ENCODE results near the gene SPOCK2.

DNA sequence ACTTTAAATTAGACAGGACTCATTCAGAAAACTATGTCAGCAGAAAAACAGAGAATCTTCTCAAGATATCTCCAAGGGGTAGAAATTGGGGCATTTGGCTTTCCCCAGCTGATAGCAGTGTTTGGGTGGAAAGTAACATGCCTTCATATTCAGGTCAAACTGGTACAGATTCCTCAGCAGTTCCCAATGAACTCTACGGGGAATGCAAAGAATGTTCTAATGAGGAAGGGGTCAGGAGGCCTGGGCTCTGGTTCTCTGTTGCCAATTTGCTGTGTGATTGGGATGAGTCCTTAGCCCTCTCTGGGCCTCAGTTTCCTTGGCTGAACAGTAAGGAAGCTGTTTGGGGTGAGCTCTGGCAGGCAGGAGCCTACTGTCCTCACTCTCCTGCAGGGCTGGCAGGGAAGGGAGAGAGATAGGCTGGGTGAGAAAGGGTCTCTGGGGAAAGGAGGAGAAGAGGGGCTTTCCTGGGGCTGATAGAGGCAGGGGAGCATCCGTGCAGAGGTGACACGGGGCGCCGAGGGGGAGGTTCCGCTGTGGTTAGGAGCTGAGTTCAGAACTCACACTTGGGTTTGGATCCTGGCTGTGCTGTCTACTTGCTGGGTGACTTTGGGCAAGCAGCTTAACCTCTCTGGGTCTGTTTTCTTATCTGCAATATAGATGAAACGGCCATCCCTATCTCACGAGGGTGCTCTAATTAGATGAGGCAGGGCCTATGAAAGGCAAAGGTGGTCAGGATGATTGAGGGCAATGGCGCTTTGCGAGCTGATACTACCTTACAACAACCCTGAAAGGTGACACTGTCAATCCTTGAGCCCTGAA is 45.1 kb downstream of the SPOCK2 start:
- TF ChIP-seq, protein P1, sequence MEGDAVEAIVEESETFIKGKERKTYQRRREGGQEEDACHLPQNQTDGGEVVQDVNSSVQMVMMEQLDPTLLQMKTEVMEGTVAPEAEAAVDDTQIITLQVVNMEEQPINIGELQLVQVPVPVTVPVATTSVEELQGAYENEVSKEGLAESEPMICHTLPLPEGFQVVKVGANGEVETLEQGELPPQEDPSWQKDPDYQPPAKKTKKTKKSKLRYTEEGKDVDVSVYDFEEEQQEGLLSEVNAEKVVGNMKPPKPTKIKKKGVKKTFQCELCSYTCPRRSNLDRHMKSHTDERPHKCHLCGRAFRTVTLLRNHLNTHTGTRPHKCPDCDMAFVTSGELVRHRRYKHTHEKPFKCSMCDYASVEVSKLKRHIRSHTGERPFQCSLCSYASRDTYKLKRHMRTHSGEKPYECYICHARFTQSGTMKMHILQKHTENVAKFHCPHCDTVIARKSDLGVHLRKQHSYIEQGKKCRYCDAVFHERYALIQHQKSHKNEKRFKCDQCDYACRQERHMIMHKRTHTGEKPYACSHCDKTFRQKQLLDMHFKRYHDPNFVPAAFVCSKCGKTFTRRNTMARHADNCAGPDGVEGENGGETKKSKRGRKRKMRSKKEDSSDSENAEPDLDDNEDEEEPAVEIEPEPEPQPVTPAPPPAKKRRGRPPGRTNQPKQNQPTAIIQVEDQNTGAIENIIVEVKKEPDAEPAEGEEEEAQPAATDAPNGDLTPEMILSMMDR (conservative IDR thresholded peaks at IDR 0.05; ENCODE audit: low read length): no peak
- TF ChIP-seq EZH2phosphoT487 (IDR thresholded peaks at IDR 0.05; ENCODE audit: borderline replicate concordance, low read depth, low read length): no peak

Data from OCI-LY7 (cell line).